ENCODE results near the gene CNOT3.

The CNOT3 gene

GRCh38 chr19:54189735-54190502 is 52.4 kb downstream of the CNOT3 start:
- Histone ChIP-seq H3F3A (ENCODE audit: insufficient read depth) (no peaks in the 10 kb centered on the region), H4K20me1 (ENCODE audit: low read depth, low read length) (no peaks in the 10 kb centered on the region), H3K27me3 (ENCODE audit: low read length) (no peaks in the 10 kb centered on the region), H3K36me3 (ENCODE audit: low read length) (peaks cover 4% of the 10 kb centered on the region), H3K27ac (ENCODE audit: low read depth, low read length) (peak overlapping the region; percentile 87), H2AFZ (ENCODE audit: low read depth, low read length, severe bottlenecking) (peak overlapping the region; percentile 79), H3K4me3 (ENCODE audit: insufficient read depth, low read length, poor library complexity, severe bottlenecking) (peak overlapping the region; percentile 65), H3K9me3 (ENCODE audit: insufficient read depth, low read length) (no peaks in the 10 kb centered on the region), H3K9me2 (replicated peaks; ENCODE audit: insufficient read depth, low read length) (no peaks in the 10 kb centered on the region), H3K79me2 (ENCODE audit: insufficient read depth, low read length) (peaks cover 22% of the 10 kb centered on the region), H3K9ac (ENCODE audit: low read length) (peak overlapping the region; percentile 94), H3K4me2 (ENCODE audit: low read depth, low read length, poor library complexity, severe bottlenecking) (peak overlapping the region; percentile 56)
- no peak for TF ChIP-seq CTCF (IDR thresholded peaks at IDR 0.05; ENCODE audit: insufficient read depth, low read length, poor library complexity, severe bottlenecking)
- no peak for TF ChIP-seq EZH2phosphoT487 (conservative IDR thresholded peaks at IDR 0.05; ENCODE audit: low read length)

GRCh38 chr19:54190503-54191010 is 53.0 kb downstream of the CNOT3 start:
- H3K4me2 ChIP-seq (ENCODE audit: low read depth, low read length, poor library complexity, severe bottlenecking): peak overlapping the region; percentile 71
- H4K20me1 ChIP-seq (ENCODE audit: low read depth, low read length): no peaks in the 10 kb centered on the region
- TF ChIP-seq EZH2phosphoT487 (conservative IDR thresholded peaks at IDR 0.05; ENCODE audit: low read length): no peak
- no peak for TF ChIP-seq CTCF (IDR thresholded peaks at IDR 0.05; ENCODE audit: insufficient read depth, low read length, poor library complexity, severe bottlenecking)
- H3F3A ChIP-seq (ENCODE audit: insufficient read depth): no peaks in the 10 kb centered on the region
- peaks cover 22% of the 10 kb centered on the region for H3K79me2 ChIP-seq (ENCODE audit: insufficient read depth, low read length)
- no peaks in the 10 kb centered on the region for H3K9me2 ChIP-seq (replicated peaks; ENCODE audit: insufficient read depth, low read length)
- H3K9me3 ChIP-seq (ENCODE audit: insufficient read depth, low read length): no peaks in the 10 kb centered on the region
- peak overlapping the region; percentile 75 for H3K9ac ChIP-seq (ENCODE audit: low read length)
- peak overlapping the region; percentile 65 for H3K4me3 ChIP-seq (ENCODE audit: insufficient read depth, low read length, poor library complexity, severe bottlenecking)
- H2AFZ ChIP-seq (ENCODE audit: low read depth, low read length, severe bottlenecking): peak overlapping the region; percentile 79
- no peaks in the 10 kb centered on the region for H3K27me3 ChIP-seq (ENCODE audit: low read length)
- H3K27ac ChIP-seq (ENCODE audit: low read depth, low read length): peak overlapping the region; percentile 87
- peaks cover 4% of the 10 kb centered on the region for H3K36me3 ChIP-seq (ENCODE audit: low read length)

GRCh38 chr19:54191011-54191810 is 53.6 kb downstream of the CNOT3 start, which contains the start of gene TSEN34:
TSEN34 (plus strand) TSS chr19:54191308; CDS start chr19:54191365, 57 bp downstream.
- Histone ChIP-seq H3K27me3 (ENCODE audit: low read length) (no peaks in the 10 kb centered on the region), H3K9me2 (replicated peaks; ENCODE audit: insufficient read depth, low read length) (no peaks in the 10 kb centered on the region), H3K36me3 (ENCODE audit: low read length) (peaks cover 4% of the 10 kb centered on the region), H3K4me3 (ENCODE audit: insufficient read depth, low read length, poor library complexity, severe bottlenecking) (peak within 1 kb of the TSS; percentile 65), H3K9ac (ENCODE audit: low read length) (peak within 1 kb of the TSS; percentile 75), H3K79me2 (ENCODE audit: insufficient read depth, low read length) (peaks cover 22% of the 10 kb centered on the region), H2AFZ (ENCODE audit: low read depth, low read length, severe bottlenecking) (peak within 1 kb of the TSS; percentile 79), H3K27ac (ENCODE audit: low read depth, low read length) (peak within 1 kb of the TSS; percentile 87), H3F3A (ENCODE audit: insufficient read depth) (no peaks in the 10 kb centered on the region), H3K4me2 (ENCODE audit: low read depth, low read length, poor library complexity, severe bottlenecking) (peak within 1 kb of the TSS; percentile 71), H4K20me1 (ENCODE audit: low read depth, low read length) (no peaks in the 10 kb centered on the region), H3K9me3 (ENCODE audit: insufficient read depth, low read length) (no peaks in the 10 kb centered on the region)
- TF ChIP-seq CTCF (IDR thresholded peaks at IDR 0.05; ENCODE audit: insufficient read depth, low read length, poor library complexity, severe bottlenecking) (no peak), EZH2phosphoT487 (conservative IDR thresholded peaks at IDR 0.05; ENCODE audit: low read length) (no peak)

All from SU-DHL-6 (cell line).